ENCODE results near the gene GPR152.
"Not testable (repeated sequence)": the region's sequence is repeated elsewhere in the genome, so short reads cannot be mapped to it uniquely, and the experiment has no call there.

The GPR152 gene

GRCh38 chr11:67429038-67429668, 23.4 kb downstream of the GPR152 start:
- DNase-seq (ENCODE audit: low read depth in 3 of 3, low spot score in 1 of 3): no peak

GRCh38 chr11:67428052-67429001, 24.2 kb downstream of the GPR152 start, which contains the start of gene RPS6KB2:
RPS6KB2 (plus strand) TSS chr11:67428494; CDS start chr11:67428546, 52 bp downstream.
- peak; percentile 95 to 99 (median 96) for DNase-seq (ENCODE audit: low read depth in 3 of 3, low spot score in 1 of 3)

- not testable (repeated sequence) for DNase-seq (ENCODE audit: low read depth in 3 of 3, low spot score in 1 of 3)
Measured at GRCh38 chr11:67427364-67427859, 25.1 kb downstream of the GPR152 start.

- DNase-seq (ENCODE audit: low read depth in 3 of 3, low spot score in 1 of 3): no peak
Measured at GRCh38 chr11:67423891-67424613, 28.5 kb downstream of the GPR152 start.

- DNase-seq (ENCODE audit: low read depth in 3 of 3, low spot score in 1 of 3): no peak
Measured at GRCh38 chr11:67423466-67423865, 29.1 kb downstream of the GPR152 start.

GRCh38 chr11:67422891-67423290, 29.6 kb downstream of the GPR152 start:
- DNase-seq (ENCODE audit: low read depth in 3 of 3, low spot score in 1 of 3): no peak

GRCh38 chr11:67421430-67422031, 31.0 kb downstream of the GPR152 start:
- no peak for DNase-seq (ENCODE audit: low read depth in 3 of 3, low spot score in 1 of 3)

- peak; percentile 98 to 100 (median 99) for DNase-seq (ENCODE audit: low read depth in 3 of 3, low spot score in 1 of 3)
Measured at GRCh38 chr11:67420646-67421429, 31.7 kb downstream of the GPR152 start.

- DNase-seq (ENCODE audit: low read depth in 3 of 3, low spot score in 1 of 3): no peak
Measured at GRCh38 chr11:67420147-67420645, 32.3 kb downstream of the GPR152 start.

- DNase-seq (ENCODE audit: low read depth in 3 of 3, low spot score in 1 of 3): no peak
Measured at GRCh38 chr11:67419325-67420049, 33.0 kb downstream of the GPR152 start.

GRCh38 chr11:67418476-67419281, 33.9 kb downstream of the GPR152 start:
- no peak for DNase-seq (ENCODE audit: low read depth in 3 of 3, low spot score in 1 of 3)

- DNase-seq (ENCODE audit: low read depth in 3 of 3, low spot score in 1 of 3): no peak
Measured at GRCh38 chr11:67417425-67417824, 35.1 kb downstream of the GPR152 start.

GRCh38 chr11:67416416-67417335, 35.9 kb downstream of the GPR152 start:
- peak in 2 of 3 donors; percentile 72 to 74 for DNase-seq (ENCODE audit: low read depth in 3 of 3, low spot score in 1 of 3)

GRCh38 chr11:67415501-67416304, 36.8 kb downstream of the GPR152 start, which contains the start of gene CARNS1:
CARNS1 (plus strand) TSS chr11:67415678; CDS start chr11:67416200, 522 bp downstream.
- no peak for DNase-seq (ENCODE audit: low read depth in 3 of 3, low spot score in 1 of 3)

- DNase-seq (ENCODE audit: low read depth in 3 of 3, low spot score in 1 of 3): no peak
Measured at GRCh38 chr11:67413266-67413849, 39.2 kb downstream of the GPR152 start.

All from stimulated activated CD4-positive, alpha-beta T cell treated with anti-CD3 and anti-CD28 coated beads, TNF-alpha, amount 100 ng/mL, for 1 hour (primary cell).